ENCODE measurements around the gene LRRC72.

The LRRC72 gene

GRCh38 chr7:16615228-16615627 lies 88.6 kb downstream of the LRRC72 start:
- no peak for DNase-seq
- intact Hi-C loops (cut with DNase I): no loop called here

- no peak for DNase-seq
- intact Hi-C loops (cut with DNase I): no loop called here
Measured at GRCh38 chr7:16616122-16616521, 89.5 kb downstream of the LRRC72 start.

GRCh38 chr7:16616542-16616941 lies 89.9 kb downstream of the LRRC72 start:
- DNase-seq: peak in 1 of 10 donors; percentile 79
- intact Hi-C loops (cut with DNase I): no loop called here

GRCh38 chr7:16619979-16620408 lies 93.4 kb downstream of the LRRC72 start:
- intact Hi-C loops (cut with DNase I): no loop called here
- no peak for DNase-seq

DNA sequence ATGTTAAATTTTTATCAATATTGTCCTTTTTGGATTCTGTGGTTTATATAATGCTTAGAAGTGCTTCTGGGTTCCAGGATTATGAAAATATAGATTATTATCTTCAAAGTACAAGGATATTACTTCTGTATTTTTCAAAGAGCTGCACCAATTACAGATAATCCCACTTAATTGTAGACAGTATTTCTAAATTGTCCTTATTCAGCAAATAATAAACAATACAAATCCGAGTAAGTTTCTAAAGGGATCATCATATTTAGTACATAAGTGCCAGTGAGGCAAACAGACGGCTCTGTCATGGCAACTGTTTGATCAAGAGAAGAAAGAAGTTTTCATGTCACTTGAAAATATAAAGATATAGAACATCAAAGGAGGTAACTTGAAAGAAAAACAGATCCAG lies 99.8 kb downstream of the LRRC72 start:
- no peak for DNase-seq
- intact Hi-C loops (cut with DNase I): no loop called here

DNA sequence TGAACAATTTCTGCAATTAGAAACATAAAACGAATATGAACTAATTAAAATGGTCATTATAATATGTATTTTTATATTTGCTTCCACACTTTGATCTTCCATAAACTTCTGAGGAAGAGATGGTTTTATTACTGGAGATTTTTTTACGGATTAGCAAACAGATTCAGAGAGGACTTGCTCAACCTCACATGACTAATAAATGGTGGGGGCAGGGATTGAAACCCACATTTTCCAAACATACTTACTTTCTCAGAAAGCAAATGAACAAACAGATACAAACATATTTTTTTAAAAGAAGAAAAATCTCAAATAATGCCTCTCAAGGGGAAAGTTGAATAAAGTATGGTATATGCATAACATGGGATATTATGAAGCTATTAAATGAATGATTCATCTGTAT lies 100.6 kb downstream of the LRRC72 start:
- no peak for DNase-seq
- intact Hi-C loops (cut with DNase I): no loop called here

GRCh38 chr7:16630654-16631053 lies 104.0 kb downstream of the LRRC72 start:
- intact Hi-C loops (cut with DNase I): no loop called here
- DNase-seq: no peak

Data from posterior cingulate gyrus (tissue), 11 donors.